ENCODE data around the gene TSPAN31. TPM values are rescaled to one million over a fixed set of nuclear protein-coding genes. Genes with fewer than 3 reads are reported as not detected.

TSPAN31 gene
- total and polyA plus RNA-seq, 2 of the 8 experiments (the other 6 are each of a cell fraction or from before 2014, with no cell fraction given) = 15.8 to 31.4 TPM

DNA sequence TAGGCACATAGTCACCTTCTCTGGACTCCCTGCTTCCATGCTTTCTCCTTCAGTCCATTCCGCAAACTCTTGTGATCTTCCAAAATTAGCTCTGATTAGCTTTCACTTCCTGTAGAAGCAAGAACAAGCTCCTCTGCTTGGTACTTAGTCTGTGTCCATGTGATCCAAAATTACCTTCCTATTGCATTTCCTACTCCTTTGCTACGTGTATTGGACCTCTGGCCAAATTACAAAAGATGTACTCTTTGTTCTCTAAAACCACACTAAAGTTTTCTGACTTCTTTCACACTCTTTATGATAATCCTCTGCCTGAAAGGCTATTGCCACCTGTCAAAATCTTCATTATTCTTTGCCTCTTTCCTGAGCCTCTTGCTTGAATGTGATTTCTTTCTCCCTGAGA is 37.0 kb downstream of the TSPAN31 start:
- Histone ChIP-seq H3K56ac (replicated peaks; ENCODE audit: insufficient read length, low read depth, low read length) (no peak overlapping the region), H3K27me3 (replicated peaks in 1 of 4; ENCODE audit: control insufficient read depth in 3 of 4, extremely low read depth in 1 of 4, insufficient read depth in 3 of 4, low read length in 3 of 4) (no peaks in the 10 kb centered on the region), H2AK5ac (ENCODE audit: low read depth, low read length) (no peak overlapping the region), H3K9me3 (ENCODE audit: insufficient read depth in 2 of 2, low read depth in 1 of 2, low read length in 1 of 2) (no peaks in the 10 kb centered on the region), H4K20me1 (replicated peaks in 1 of 2; ENCODE audit: control insufficient read depth in 1 of 2, insufficient read depth in 2 of 2, low read length in 2 of 2) (peaks cover 0 to 2% of the 10 kb centered on the region in 2 experiments), H2BK5ac (ENCODE audit: low read depth, low read length) (no peak overlapping the region), H3K4me2 (ENCODE audit: insufficient read depth in 1 of 2, low read depth in 2 of 2, low read length in 2 of 2) (no peak overlapping the region), H3K14ac (ENCODE audit: insufficient read length) (no peak overlapping the region), H3K23ac (ENCODE audit: insufficient read length) (no peak overlapping the region), H4K5ac (ENCODE audit: insufficient read length, low read depth, low read length) (no peak overlapping the region), H3K36me3 (ENCODE audit: control insufficient read depth in 2 of 4, insufficient read depth in 4 of 4, low read length in 3 of 4) (peaks cover 2 to 19% (median 10%) of the 10 kb centered on the region in 4 experiments; a peak in 6 of 8 replicates), H4K8ac (ENCODE audit: extremely low read depth, insufficient read depth, low read length) (no peak overlapping the region), H3K79me2 (ENCODE audit: control insufficient read depth in 1 of 2, insufficient read depth in 2 of 2, low read length in 2 of 2) (peaks cover 0 to 16% of the 10 kb centered on the region in 2 experiments; a peak in 2 of 4 replicates), H2BK20ac (ENCODE audit: low read length) (no peak overlapping the region), H3K23me2 (ENCODE audit: low read depth, low read length) (peaks cover 2% of the 10 kb centered on the region; the same call in 1 of the 2 replicates), H2BK120ac (replicated peaks; ENCODE audit: low read depth, low read length) (no peak overlapping the region), H4K91ac (replicated peaks; ENCODE audit: insufficient read length, low read length) (no peak overlapping the region), H3K4me1 (replicated peaks in 1 of 4; ENCODE audit: control insufficient read depth in 3 of 4, insufficient read depth in 4 of 4, low read length in 3 of 4) (no peaks in the 10 kb centered on the region), H3K27ac (ENCODE audit: low read depth, low read length) (no peak overlapping the region), H3K79me1 (ENCODE audit: low read depth, low read length) (no peaks in the 10 kb centered on the region), H3K4ac (replicated peaks; ENCODE audit: insufficient read length, low read depth, low read length) (no peak overlapping the region), H3K9ac (replicated peaks in 1 of 4; ENCODE audit: extremely low read depth in 1 of 4, low read depth in 3 of 4, low read length in 3 of 4) (no peak overlapping the region), H2BK15ac (ENCODE audit: low read length) (no peak overlapping the region), H2AFZ (ENCODE audit: low read length) (no peak overlapping the region), H2BK12ac (ENCODE audit: low read depth, low read length) (no peak overlapping the region), H3K18ac (ENCODE audit: extremely low read depth, low read length) (no peak overlapping the region), H3K4me3 (ENCODE audit: extremely low read depth in 1 of 4, insufficient read depth in 2 of 4, low read depth in 3 of 4, low read length in 4 of 4) (no peak overlapping the region)
- ChIA-PET POLR2A (ENCODE audit: partially characterized antibody) (interaction anchor here (2.5 to 2.6 kb wide), 2 partner anchors 14 to 33 kb away, joined by 7 to 19 read pairs; partner anchors contain the start of gene CYP27B1), CTCF (ENCODE audit: partially characterized antibody) (interaction anchor here (0.7 to 4.7 kb wide), 11 partner anchors 11 to 124 kb away, joined by 3 to 28 read pairs (median 5); partner anchors contain the start of gene CYP27B1)
- WGBS, 2 experiments (ENCODE audit: extremely low coverage in 1 of 2, insufficient coverage in 1 of 2, insufficient read length in 1 of 2, insufficient replicate concordance in 2 of 2, low coverage in 1 of 2, low lambda C conversion rate in 2 of 2, missing lambda C conversion rate in 1 of 2) = 78% methylated on average over 2 of the region's 2 CpGs; no CpG with 5 or more reads in 1 of the 2 experiments
- DNase-seq (ENCODE audit: low read depth in 1 of 2, low spot score in 2 of 2) (no peak), FAIRE-seq (no peak)
- TF ChIP-seq ASH2L (IDR thresholded peaks at IDR 0.05; ENCODE audit: low read length) = no peak
- TF ChIP-seq, protein P1, sequence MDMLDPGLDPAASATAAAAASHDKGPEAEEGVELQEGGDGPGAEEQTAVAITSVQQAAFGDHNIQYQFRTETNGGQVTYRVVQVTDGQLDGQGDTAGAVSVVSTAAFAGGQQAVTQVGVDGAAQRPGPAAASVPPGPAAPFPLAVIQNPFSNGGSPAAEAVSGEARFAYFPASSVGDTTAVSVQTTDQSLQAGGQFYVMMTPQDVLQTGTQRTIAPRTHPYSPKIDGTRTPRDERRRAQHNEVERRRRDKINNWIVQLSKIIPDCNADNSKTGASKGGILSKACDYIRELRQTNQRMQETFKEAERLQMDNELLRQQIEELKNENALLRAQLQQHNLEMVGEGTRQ (IDR thresholded peaks at IDR 0.05; ENCODE audit: low read length) = no peak
- no peak for TF ChIP-seq CEBPB (IDR thresholded peaks at IDR 0.05; ENCODE audit: low read depth, low read length)
- no peak for TF ChIP-seq TAF7 (optimal IDR thresholded peaks at IDR 0.05; ENCODE audit: borderline replicate concordance, low read depth, low read length)
- no peak for TF ChIP-seq SRF (IDR thresholded peaks at IDR 0.05; ENCODE audit: low read depth, low read length)
- TF ChIP-seq KDM1A (IDR thresholded peaks at IDR 0.05; ENCODE audit: borderline replicate concordance, low read length) = no peak
- TF ChIP-seq SAP30 (IDR thresholded peaks at IDR 0.05; ENCODE audit: insufficient read depth, insufficient replicate concordance, low read length) = no peak
- no peak for TF ChIP-seq JUND (IDR thresholded peaks at IDR 0.05; ENCODE audit: low read length)
- no peak for TF ChIP-seq E2F6 (IDR thresholded peaks at IDR 0.05)
- TF ChIP-seq SP4 (IDR thresholded peaks at IDR 0.05; ENCODE audit: low read length) = no peak
- no peak for TF ChIP-seq SUZ12 (IDR thresholded peaks at IDR 0.05; ENCODE audit: low read length)
- TF ChIP-seq TBP (IDR thresholded peaks at IDR 0.05; ENCODE audit: low read depth, low read length) = no peak
- TF ChIP-seq GABPA (IDR thresholded peaks at IDR 0.05; ENCODE audit: borderline replicate concordance, insufficient read depth, low read length) = no peak

Measured in H1 (cell line).